GM12878 (cell line): Measurements from ENCODE around the gene FRAS1. TPM values are rescaled to one million over a fixed set of nuclear protein-coding genes. Genes with fewer than 3 reads are reported as not detected.

Source experiments
- ATAC-seq: fragments of 200-7000 bp; cut with Tn5 transposase; 3 replicates; pipeline ENCODE4 v1.9.1; 2020; ENCODE audit warnings: mild to moderate bottlenecking, moderate library complexity
- BruUV-seq: library from RNA; stranded (reverse); fragments of 400-500 nt; replicated peaks from 2 replicates; lab custom pipeline; 2021; lab: Mats Ljungman, UMichigan
- CTCF ChIA-PET: fragments of 300-600 bp; sonication (Branson Sonifier 250); formaldehyde crosslinking; extraction: SDS; loops from one replicate; lab custom pipeline; 2021; ENCODE audit warnings: inconsistent platforms; lab: Yijun Ruan, JAX
- POLR2A ChIA-PET: fragments of 350-600 bp; formaldehyde crosslinking; extraction: SDS; loops from one replicate; lab custom pipeline; 2021; ENCODE audit warnings: inconsistent platforms; lab: Charles Lee
- RAD21 ChIA-PET: fragments of 300-600 bp; sonication (Branson Sonifier 250); formaldehyde crosslinking; loops from one replicate; lab custom pipeline; 2023; ENCODE audit warnings: antibody characterized with exemption; ENCODE audit not compliant: unreplicated experiment; lab: Charles Lee
- SMC1A ChIA-PET: fragments of 300-600 bp; sonication (Branson Sonifier 250); formaldehyde crosslinking; loops from one replicate; lab custom pipeline; 2023; ENCODE audit not compliant: unreplicated experiment, uncharacterized antibody; lab: Charles Lee
- DNase-seq: peaks from one replicate; pipeline ENCODE4 v3.0.0-alpha.2; 2011; ENCODE audit warnings: low read depth, low spot score
- FAIRE-seq: peaks from 3 replicates; lab custom pipeline; 2011; peaks lifted over from hg19 to GRCh38; lab: Jason Lieb, UNC
- H2AFZ ChIP-seq: 2 replicates; pipeline ENCODE4 v1.6.0; 2011; ENCODE audit warnings: low read depth, low read length, control low read depth; ENCODE audit not compliant: control insufficient read depth
- H3K27ac ChIP-seq: 2 replicates; pipeline ENCODE4 v1.5.1; 2011; ENCODE audit warnings: control low read depth; ENCODE audit not compliant: control insufficient read depth, insufficient read depth
- H3K27me3 ChIP-seq, 2 experiments: replicated peaks in 1 of 2; 2 replicates each; pipeline versions ENCODE4 v1.6.0 to v1.6.1; 2011; ENCODE audit warnings: low read length in 1 of 2; ENCODE audit not compliant: control insufficient read depth in 2 of 2, insufficient read depth in 2 of 2
- H3K36me3 ChIP-seq, 2 experiments: 2 replicates each; pipeline ENCODE4 v1.5.1; 2011; ENCODE audit warnings: low read length in 1 of 2; ENCODE audit not compliant: control insufficient read depth in 2 of 2, insufficient read depth in 2 of 2
- H3K4me1 ChIP-seq: 2 replicates; pipeline ENCODE4 v1.6.1; 2011; ENCODE audit warnings: mild to moderate bottlenecking, low read length, moderate library complexity, mixed read lengths; ENCODE audit not compliant: control insufficient read depth, insufficient read depth
- H3K4me2 ChIP-seq: 2 replicates; pipeline ENCODE4 v1.6.0; 2011; ENCODE audit warnings: control low read depth; ENCODE audit not compliant: control insufficient read depth, insufficient read depth
- H3K4me3 ChIP-seq: fragments of 200-600 bp; sonication (generic); 2 replicates; pipeline ENCODE4 v1.5.1; 2016
- H3K79me2 ChIP-seq: 2 replicates; pipeline ENCODE4 v1.6.0; 2011; ENCODE audit warnings: low read length; ENCODE audit not compliant: control insufficient read depth, insufficient read depth
- H3K9ac ChIP-seq: 2 replicates; pipeline ENCODE4 v1.8.0; 2011; ENCODE audit warnings: low read length, control low read depth, mixed read lengths; ENCODE audit not compliant: control insufficient read depth, insufficient read depth
- H3K9me3 ChIP-seq: replicated peaks from 3 replicates; pipeline ENCODE4 v1.5.1; 2011; ENCODE audit warnings: mild to moderate bottlenecking, low read length; ENCODE audit not compliant: control insufficient read depth, insufficient read depth
- H4K20me1 ChIP-seq: 2 replicates; pipeline ENCODE4 v1.6.0; 2011; ENCODE audit not compliant: control insufficient read depth, insufficient read depth
- ATF7 ChIP-seq: fragments of 450-650 bp; IDR thresholded peaks from 2 replicates; pipeline ENCODE4 v1.6.1; 2016; ENCODE audit warnings: low read depth, mild to moderate bottlenecking
- ETV6 ChIP-seq, 2 experiments: fragments of 450-650 bp in 1 of 2; IDR thresholded peaks in 1 of 2; conservative IDR thresholded peaks in 1 of 2; 2 replicates each; pipeline ENCODE4 v1.6.1; 2014; ENCODE audit warnings: antibody characterized with exemption in 1 of 2, borderline replicate concordance in 1 of 2, low read depth in 1 of 2, mild to moderate bottlenecking in 1 of 2, moderate library complexity in 1 of 2
- NFXL1 ChIP-seq: fragments of 450-650 bp; IDR thresholded peaks from 2 replicates; pipeline ENCODE4 v1.6.1; 2017; ENCODE audit warnings: antibody characterized with exemption, mild to moderate bottlenecking, borderline replicate concordance
- POLR2AphosphoS2 ChIP-seq: IDR thresholded peaks from 2 replicates; pipeline ENCODE4 v1.6.1; 2011; ENCODE audit warnings: low read depth, mild to moderate bottlenecking, low read length, improper control_type of control experiment, moderate library complexity
- POLR2AphosphoS5 ChIP-seq: IDR thresholded peaks from 2 replicates; pipeline ENCODE4 v1.6.1; 2011; ENCODE audit warnings: mild to moderate bottlenecking, low read length, inconsistent platforms
- WGBS: methylation state at CpG from one replicate; pipeline ENCODE4 v1.1.6; 2016; ENCODE audit warnings: low lambda C conversion rate; ENCODE audit not compliant: insufficient replicate concordance, insufficient coverage; ENCODE audit errors: missing lambda C conversion rate; 5-methylcytosine and 5-hydroxymethylcytosine counted together
- in situ Hi-C: fragments of 300-500 bp; cut with MboI; formaldehyde crosslinking; loops from 9 replicates; pipeline ENCODE4 v1.14.3; 2018; ENCODE audit warnings: mixed read lengths
- intact Hi-C: fragments of 100-400 bp; cut with micrococcal nuclease; formaldehyde crosslinking; loops from one replicate; pipeline ENCODE4 v1.14.2; 2022; ENCODE audit not compliant: unreplicated experiment
- polyA plus RNA-seq, 11 experiments: library from polyadenylated mRNA; depleted of rRNA in 4 of 11; unstranded in 6 of 11; stranded (reverse) in 5 of 11; fragments of >200 nt; fragmentation: Nextera tagmentation in 4 of 11; fragmentation: Illumina TruSeq in 1 of 11; extraction: Ambion mirVana in 4 of 11; extraction: Trizol in 1 of 11; gene quantifications; 1 replicate in 1 of 11; 2 replicates in 10 of 11; pipeline versions ENCODE4 v1.2.1 to v1.2.3, GENCODE V29; 2011 to 2016; ENCODE audit warnings: inconsistent platforms in 2 of 11, missing spikeins in 2 of 11, low read depth in 1 of 11
- total RNA-seq, 4 experiments: library from RNA; depleted of rRNA in 3 of 4; stranded (reverse); fragments of >200 nt in 3 of 4; fragmentation: Illumina TruSeq in 1 of 4; extraction: Trizol in 1 of 4; gene quantifications; 2 replicates each; pipeline versions ENCODE4 v1.2.1 to v1.2.3, GENCODE V29; 2013 to 2021
- TF ChIP-seq, protein P1 (sequence below): IDR thresholded peaks from 2 replicates; pipeline ENCODE4 v1.6.1; 2012; ENCODE audit warnings: low read depth, low read length, improper control_type of control experiment
- TF ChIP-seq, protein P2 (sequence below): IDR thresholded peaks from 2 replicates; pipeline ENCODE4 v1.6.1; 2011; ENCODE audit warnings: low read depth, mild to moderate bottlenecking, low read length, moderate library complexity, borderline replicate concordance; ENCODE audit errors: extremely low read depth

The FRAS1 gene
- total and polyA plus RNA-seq, 10 of the 15 experiments (the other 5 are each of a cell fraction or from before 2014, with no cell fraction given), result 0.08 to 11.7 (median 0.20) TPM

DNA sequence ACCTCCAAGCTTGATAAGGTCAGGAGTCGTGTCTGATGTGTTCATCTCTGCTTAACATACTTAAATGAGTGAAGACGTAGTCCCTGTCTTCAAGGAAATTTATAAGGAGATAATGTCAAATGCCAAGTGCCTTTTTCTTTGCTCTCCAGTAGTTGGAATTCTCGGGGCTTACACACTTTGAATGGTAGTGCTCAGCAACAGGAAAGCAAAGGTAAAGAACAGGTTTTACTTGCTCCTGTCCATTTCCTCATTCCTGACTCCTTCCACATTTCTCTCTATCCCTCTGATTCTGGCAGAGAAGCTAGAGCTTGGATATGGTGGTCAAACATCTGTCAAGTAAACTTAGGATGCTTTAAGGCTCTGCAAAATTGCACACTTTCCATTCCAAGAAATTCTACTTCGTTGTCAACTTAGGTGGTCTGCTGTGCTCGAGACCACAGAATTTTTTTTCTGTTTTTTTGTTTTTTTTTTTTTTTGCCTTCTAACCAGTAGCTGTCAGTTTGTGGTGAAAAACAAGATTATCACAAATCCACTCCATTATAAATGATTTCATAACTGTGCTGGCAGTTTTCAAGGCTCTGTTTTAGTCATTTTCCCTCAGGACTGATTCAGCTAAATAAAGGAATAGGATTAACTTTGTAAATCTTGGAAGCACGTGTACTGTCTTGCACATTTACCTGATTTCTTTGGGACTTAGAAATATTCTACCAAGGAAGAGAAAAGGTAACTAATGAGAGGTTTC lies 313.7 kb downstream of the FRAS1 start:
- in situ Hi-C loops (no loop called here), intact Hi-C loops (no loop called here)
- RAD21 ChIA-PET, result interaction anchor here (0.6 kb wide), 1 partner anchor 120 kb away, joined by 3 read pairs; no protein-coding TSS in a partner anchor
- no peaks in the 10 kb centered on the region for H3K9me3 ChIP-seq
- H3K4me2 ChIP-seq, result no peak overlapping the region
- H3K27ac ChIP-seq, result no peak overlapping the region
- CTCF ChIA-PET, result no interaction called here
- H3K27me3 ChIP-seq, result no peaks in the 10 kb centered on the region
- POLR2A ChIA-PET, result no interaction called here
- H2AFZ ChIP-seq, result no peak overlapping the region
- H3K4me1 ChIP-seq, result no peaks in the 10 kb centered on the region
- ATAC-seq (no peak), DNase-seq (no peak), FAIRE-seq (no peak)
- no peak overlapping the region for H3K4me3 ChIP-seq
- BruUV-seq, result no TSS peak
- H3K9ac ChIP-seq, result no peak overlapping the region
- 3% methylated on average over 6 of the region's 6 CpGs for WGBS
- TF ChIP-seq, protein P1, sequence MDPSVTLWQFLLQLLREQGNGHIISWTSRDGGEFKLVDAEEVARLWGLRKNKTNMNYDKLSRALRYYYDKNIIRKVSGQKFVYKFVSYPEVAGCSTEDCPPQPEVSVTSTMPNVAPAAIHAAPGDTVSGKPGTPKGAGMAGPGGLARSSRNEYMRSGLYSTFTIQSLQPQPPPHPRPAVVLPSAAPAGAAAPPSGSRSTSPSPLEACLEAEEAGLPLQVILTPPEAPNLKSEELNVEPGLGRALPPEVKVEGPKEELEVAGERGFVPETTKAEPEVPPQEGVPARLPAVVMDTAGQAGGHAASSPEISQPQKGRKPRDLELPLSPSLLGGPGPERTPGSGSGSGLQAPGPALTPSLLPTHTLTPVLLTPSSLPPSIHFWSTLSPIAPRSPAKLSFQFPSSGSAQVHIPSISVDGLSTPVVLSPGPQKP, result no peak
- TF ChIP-seq, protein P2, sequence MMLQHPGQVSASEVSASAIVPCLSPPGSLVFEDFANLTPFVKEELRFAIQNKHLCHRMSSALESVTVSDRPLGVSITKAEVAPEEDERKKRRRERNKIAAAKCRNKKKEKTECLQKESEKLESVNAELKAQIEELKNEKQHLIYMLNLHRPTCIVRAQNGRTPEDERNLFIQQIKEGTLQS, result no peak
- no peak for TF ChIP-seq POLR2AphosphoS5
- no peak for TF ChIP-seq ETV6 (conservative IDR thresholded peaks at IDR 0.05 in 1 of 2, IDR thresholded peaks at IDR 0.05 in 1 of 2; ENCODE audit: borderline replicate concordance in 1 of 2, low read depth in 1 of 2)
- TF ChIP-seq NFXL1, result no peak
- TF ChIP-seq POLR2AphosphoS2, result no peak
- TF ChIP-seq ATF7, result no peak
- H4K20me1 ChIP-seq, result no peaks in the 10 kb centered on the region
- SMC1A ChIA-PET, result no interaction called here
- no peaks in the 10 kb centered on the region for H3K79me2 ChIP-seq
- H3K36me3 ChIP-seq, result no peaks in the 10 kb centered on the region
